Middle frontal gyrus (tissue), 1 donor: ENCODE data around the gene TBC1D22A.
"Not testable (repeated sequence)": the region's sequence is repeated elsewhere in the genome, so short reads cannot be mapped to it uniquely, and the experiment has no call there.

Source experiments
- DNase-seq: peaks from one replicate; pipeline ENCODE4 v3.0.0-alpha.2; 2015; ENCODE audit warnings: low spot score; ENCODE audit errors: extremely low spot score

TBC1D22A gene

GRCh38 chr22:47116426-47117341 is 354.2 kb downstream of the TBC1D22A start:
- no peak for DNase-seq

- DNase-seq, result not testable (repeated sequence)
Measured at GRCh38 chr22:47117442-47117841, 355.0 kb downstream of the TBC1D22A start.

- no peak for DNase-seq
Measured at GRCh38 chr22:47119181-47119580, 356.7 kb downstream of the TBC1D22A start.

- no peak for DNase-seq
Measured at GRCh38 chr22:47120399-47120798, 357.9 kb downstream of the TBC1D22A start.

GRCh38 chr22:47121791-47122190 is 359.3 kb downstream of the TBC1D22A start:
- DNase-seq, result no peak

GRCh38 chr22:47122441-47123000 is 360.1 kb downstream of the TBC1D22A start:
- no peak for DNase-seq

GRCh38 chr22:47123006-47123826 is 360.8 kb downstream of the TBC1D22A start:
- DNase-seq, result no peak

- no peak for DNase-seq
Measured at GRCh38 chr22:47123827-47124442, 361.5 kb downstream of the TBC1D22A start.

GRCh38 chr22:47124451-47124881 is 362.0 kb downstream of the TBC1D22A start:
- no peak for DNase-seq

- DNase-seq, result no peak
Measured at GRCh38 chr22:47124961-47125360, 362.5 kb downstream of the TBC1D22A start.

GRCh38 chr22:47125603-47126002 is 363.2 kb downstream of the TBC1D22A start:
- DNase-seq, result no peak

- DNase-seq, result no peak
Measured at GRCh38 chr22:47126344-47126811, 363.9 kb downstream of the TBC1D22A start.

- DNase-seq, result no peak
Measured at GRCh38 chr22:47127441-47127871, 365.0 kb downstream of the TBC1D22A start.

- DNase-seq, result no peak
Measured at GRCh38 chr22:47128216-47128615, 365.8 kb downstream of the TBC1D22A start.

- no peak for DNase-seq
Measured at GRCh38 chr22:47128622-47129215, 366.3 kb downstream of the TBC1D22A start.

GRCh38 chr22:47129902-47130635 is 367.6 kb downstream of the TBC1D22A start:
- DNase-seq, result no peak

GRCh38 chr22:47130883-47131631 is 368.6 kb downstream of the TBC1D22A start:
- DNase-seq, result no peak

GRCh38 chr22:47131632-47132427 is 369.4 kb downstream of the TBC1D22A start:
- no peak for DNase-seq

GRCh38 chr22:47132428-47132825 is 370.0 kb downstream of the TBC1D22A start:
- DNase-seq, result no peak
